ENCODE measurements around the gene APOBR.

APOBR gene

GRCh38 chr16:28503470-28504259, 9.2 kb downstream of the APOBR start:
- Histone ChIP-seq H3K4me3 (no peak overlapping the region), H3K9me3 (no peaks in the 10 kb centered on the region), H3K4me1 (no peaks in the 10 kb centered on the region), H3K36me3 (replicated peaks) (no peaks in the 10 kb centered on the region), H3K27me3 (ENCODE audit: low read depth) (peaks cover 4% of the 10 kb centered on the region; the same call in 1 of the 2 replicates)
- no peak for DNase-seq (ENCODE audit: low spot score in 2 of 2)
- in situ Hi-C loops (cut with MboI; ENCODE audit: low sequenced_read_pairs): no loop called here

GRCh38 chr16:28504707-28505404, 10.4 kb downstream of the APOBR start:
- H3K27me3 ChIP-seq (ENCODE audit: low read depth): peaks cover 4% of the 10 kb centered on the region; the same call in 1 of the 2 replicates
- no peak for DNase-seq (ENCODE audit: low spot score in 2 of 2)
- in situ Hi-C loops (cut with MboI; ENCODE audit: low sequenced_read_pairs): no loop called here
- no peaks in the 10 kb centered on the region for H3K36me3 ChIP-seq (replicated peaks)
- H3K9me3 ChIP-seq: no peaks in the 10 kb centered on the region
- no peak overlapping the region for H3K4me3 ChIP-seq
- H3K4me1 ChIP-seq: no peaks in the 10 kb centered on the region

GRCh38 chr16:28505489-28506137, 11.2 kb downstream of the APOBR start:
- Histone ChIP-seq H3K36me3 (replicated peaks) (no peaks in the 10 kb centered on the region), H3K4me3 (no peak overlapping the region), H3K27me3 (ENCODE audit: low read depth) (peaks cover 4% of the 10 kb centered on the region; the same call in 1 of the 2 replicates), H3K9me3 (no peaks in the 10 kb centered on the region), H3K4me1 (no peaks in the 10 kb centered on the region)
- no peak for DNase-seq (ENCODE audit: low spot score in 2 of 2)
- in situ Hi-C loops (cut with MboI; ENCODE audit: low sequenced_read_pairs): no loop called here

- in situ Hi-C loops (cut with MboI; ENCODE audit: low sequenced_read_pairs): no loop called here
- Histone ChIP-seq H3K27me3 (ENCODE audit: low read depth) (peaks cover 2% of the 10 kb centered on the region; the same call in 1 of the 2 replicates), H3K36me3 (replicated peaks) (no peaks in the 10 kb centered on the region), H3K4me3 (no peak overlapping the region), H3K4me1 (no peaks in the 10 kb centered on the region), H3K9me3 (no peaks in the 10 kb centered on the region)
- no peak for DNase-seq (ENCODE audit: low spot score in 2 of 2)
These were observed 16.6 kb downstream of the APOBR start for GRCh38 chr16:28511031-28511430.

GRCh38 chr16:28511801-28512789, 17.7 kb downstream of the APOBR start:
- Histone ChIP-seq H3K4me1 (no peaks in the 10 kb centered on the region), H3K36me3 (replicated peaks) (no peaks in the 10 kb centered on the region), H3K27me3 (ENCODE audit: low read depth) (no peaks in the 10 kb centered on the region), H3K4me3 (no peak overlapping the region), H3K9me3 (no peaks in the 10 kb centered on the region)
- no peak for DNase-seq (ENCODE audit: low spot score in 2 of 2)
- in situ Hi-C loops (cut with MboI; ENCODE audit: low sequenced_read_pairs): no loop called here

GRCh38 chr16:28513484-28514181, 19.2 kb downstream of the APOBR start:
- in situ Hi-C loops (cut with MboI; ENCODE audit: low sequenced_read_pairs): no loop called here
- Histone ChIP-seq H3K27me3 (ENCODE audit: low read depth) (no peaks in the 10 kb centered on the region), H3K4me3 (no peak overlapping the region), H3K36me3 (replicated peaks) (no peaks in the 10 kb centered on the region), H3K9me3 (no peaks in the 10 kb centered on the region), H3K4me1 (no peaks in the 10 kb centered on the region)
- DNase-seq (ENCODE audit: low spot score in 2 of 2): no peak

GRCh38 chr16:28514246-28514645, 19.8 kb downstream of the APOBR start:
- Histone ChIP-seq H3K4me1 (no peaks in the 10 kb centered on the region), H3K4me3 (no peak overlapping the region), H3K9me3 (no peaks in the 10 kb centered on the region), H3K27me3 (ENCODE audit: low read depth) (no peaks in the 10 kb centered on the region), H3K36me3 (replicated peaks) (no peaks in the 10 kb centered on the region)
- in situ Hi-C loops (cut with MboI; ENCODE audit: low sequenced_read_pairs): no loop called here
- DNase-seq (ENCODE audit: low spot score in 2 of 2): no peak

GRCh38 chr16:28520672-28521071, 26.2 kb downstream of the APOBR start:
- in situ Hi-C loops (cut with MboI; ENCODE audit: low sequenced_read_pairs): no loop called here
- no peak for DNase-seq (ENCODE audit: low spot score in 2 of 2)
- Histone ChIP-seq H3K36me3 (replicated peaks) (no peaks in the 10 kb centered on the region), H3K4me1 (no peaks in the 10 kb centered on the region), H3K4me3 (no peak overlapping the region), H3K27me3 (ENCODE audit: low read depth) (no peaks in the 10 kb centered on the region), H3K9me3 (no peaks in the 10 kb centered on the region)

GRCh38 chr16:28521436-28521835, 27.0 kb downstream of the APOBR start:
- DNase-seq (ENCODE audit: low spot score in 2 of 2): no peak
- H3K27me3 ChIP-seq (ENCODE audit: low read depth): no peaks in the 10 kb centered on the region
- H3K4me3 ChIP-seq: no peak overlapping the region
- no peaks in the 10 kb centered on the region for H3K36me3 ChIP-seq (replicated peaks)
- H3K4me1 ChIP-seq: no peaks in the 10 kb centered on the region
- H3K9me3 ChIP-seq: no peaks in the 10 kb centered on the region
- in situ Hi-C loops (cut with MboI; ENCODE audit: low sequenced_read_pairs): no loop called here

- DNase-seq (ENCODE audit: low spot score in 2 of 2): no peak
- Histone ChIP-seq H3K27me3 (ENCODE audit: low read depth) (no peaks in the 10 kb centered on the region), H3K4me1 (no peaks in the 10 kb centered on the region), H3K36me3 (replicated peaks) (no peaks in the 10 kb centered on the region), H3K4me3 (no peak overlapping the region), H3K9me3 (no peaks in the 10 kb centered on the region)
- in situ Hi-C loops (cut with MboI; ENCODE audit: low sequenced_read_pairs): no loop called here
These were observed 28.3 kb downstream of the APOBR start for GRCh38 chr16:28522792-28523191.

GRCh38 chr16:28524681-28525171, 30.3 kb downstream of the APOBR start:
- H3K27me3 ChIP-seq (ENCODE audit: low read depth): no peaks in the 10 kb centered on the region
- H3K9me3 ChIP-seq: no peaks in the 10 kb centered on the region
- no peaks in the 10 kb centered on the region; the same call in 1 of the 2 replicates for H3K4me1 ChIP-seq
- H3K36me3 ChIP-seq (replicated peaks): no peaks in the 10 kb centered on the region
- DNase-seq (ENCODE audit: low spot score in 2 of 2): peak in 1 of 2 experiments; percentile 30
- no peak overlapping the region for H3K4me3 ChIP-seq
- in situ Hi-C loops (cut with MboI; ENCODE audit: low sequenced_read_pairs): no loop called here

- Histone ChIP-seq H3K27me3 (ENCODE audit: low read depth) (no peaks in the 10 kb centered on the region), H3K4me3 (no peak overlapping the region), H3K4me1 (no peaks in the 10 kb centered on the region; the same call in 1 of the 2 replicates), H3K36me3 (replicated peaks) (no peaks in the 10 kb centered on the region), H3K9me3 (no peaks in the 10 kb centered on the region)
- no peak for DNase-seq (ENCODE audit: low spot score in 2 of 2)
- in situ Hi-C loops (cut with MboI; ENCODE audit: low sequenced_read_pairs): no loop called here
These were observed 32.0 kb downstream of the APOBR start for GRCh38 chr16:28526201-28527099.
